Measurements from ENCODE around the gene DDX10.

DNA sequence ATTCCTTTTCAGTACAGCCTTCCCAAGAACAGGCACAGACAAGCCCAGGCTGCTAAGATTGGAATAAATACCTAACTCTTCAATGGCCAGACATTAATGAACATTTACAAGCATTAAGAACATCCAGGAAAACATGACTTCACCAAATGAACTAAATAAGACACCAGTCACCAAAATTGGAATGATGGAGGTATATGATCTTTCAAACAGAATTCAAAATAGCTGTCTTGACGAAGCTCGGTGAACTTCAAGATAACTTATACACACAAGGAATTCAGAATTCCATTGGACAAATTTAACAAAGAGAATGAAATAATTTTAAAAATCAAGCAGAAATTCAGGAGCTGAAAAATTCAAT lies 16.4 kb upstream of the DDX10 start:
- TF ChIP-seq, protein P1, sequence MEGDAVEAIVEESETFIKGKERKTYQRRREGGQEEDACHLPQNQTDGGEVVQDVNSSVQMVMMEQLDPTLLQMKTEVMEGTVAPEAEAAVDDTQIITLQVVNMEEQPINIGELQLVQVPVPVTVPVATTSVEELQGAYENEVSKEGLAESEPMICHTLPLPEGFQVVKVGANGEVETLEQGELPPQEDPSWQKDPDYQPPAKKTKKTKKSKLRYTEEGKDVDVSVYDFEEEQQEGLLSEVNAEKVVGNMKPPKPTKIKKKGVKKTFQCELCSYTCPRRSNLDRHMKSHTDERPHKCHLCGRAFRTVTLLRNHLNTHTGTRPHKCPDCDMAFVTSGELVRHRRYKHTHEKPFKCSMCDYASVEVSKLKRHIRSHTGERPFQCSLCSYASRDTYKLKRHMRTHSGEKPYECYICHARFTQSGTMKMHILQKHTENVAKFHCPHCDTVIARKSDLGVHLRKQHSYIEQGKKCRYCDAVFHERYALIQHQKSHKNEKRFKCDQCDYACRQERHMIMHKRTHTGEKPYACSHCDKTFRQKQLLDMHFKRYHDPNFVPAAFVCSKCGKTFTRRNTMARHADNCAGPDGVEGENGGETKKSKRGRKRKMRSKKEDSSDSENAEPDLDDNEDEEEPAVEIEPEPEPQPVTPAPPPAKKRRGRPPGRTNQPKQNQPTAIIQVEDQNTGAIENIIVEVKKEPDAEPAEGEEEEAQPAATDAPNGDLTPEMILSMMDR (IDR thresholded peaks at IDR 0.05; ENCODE audit: insufficient read depth, low read length), result no peak
- TF ChIP-seq, protein P2, sequence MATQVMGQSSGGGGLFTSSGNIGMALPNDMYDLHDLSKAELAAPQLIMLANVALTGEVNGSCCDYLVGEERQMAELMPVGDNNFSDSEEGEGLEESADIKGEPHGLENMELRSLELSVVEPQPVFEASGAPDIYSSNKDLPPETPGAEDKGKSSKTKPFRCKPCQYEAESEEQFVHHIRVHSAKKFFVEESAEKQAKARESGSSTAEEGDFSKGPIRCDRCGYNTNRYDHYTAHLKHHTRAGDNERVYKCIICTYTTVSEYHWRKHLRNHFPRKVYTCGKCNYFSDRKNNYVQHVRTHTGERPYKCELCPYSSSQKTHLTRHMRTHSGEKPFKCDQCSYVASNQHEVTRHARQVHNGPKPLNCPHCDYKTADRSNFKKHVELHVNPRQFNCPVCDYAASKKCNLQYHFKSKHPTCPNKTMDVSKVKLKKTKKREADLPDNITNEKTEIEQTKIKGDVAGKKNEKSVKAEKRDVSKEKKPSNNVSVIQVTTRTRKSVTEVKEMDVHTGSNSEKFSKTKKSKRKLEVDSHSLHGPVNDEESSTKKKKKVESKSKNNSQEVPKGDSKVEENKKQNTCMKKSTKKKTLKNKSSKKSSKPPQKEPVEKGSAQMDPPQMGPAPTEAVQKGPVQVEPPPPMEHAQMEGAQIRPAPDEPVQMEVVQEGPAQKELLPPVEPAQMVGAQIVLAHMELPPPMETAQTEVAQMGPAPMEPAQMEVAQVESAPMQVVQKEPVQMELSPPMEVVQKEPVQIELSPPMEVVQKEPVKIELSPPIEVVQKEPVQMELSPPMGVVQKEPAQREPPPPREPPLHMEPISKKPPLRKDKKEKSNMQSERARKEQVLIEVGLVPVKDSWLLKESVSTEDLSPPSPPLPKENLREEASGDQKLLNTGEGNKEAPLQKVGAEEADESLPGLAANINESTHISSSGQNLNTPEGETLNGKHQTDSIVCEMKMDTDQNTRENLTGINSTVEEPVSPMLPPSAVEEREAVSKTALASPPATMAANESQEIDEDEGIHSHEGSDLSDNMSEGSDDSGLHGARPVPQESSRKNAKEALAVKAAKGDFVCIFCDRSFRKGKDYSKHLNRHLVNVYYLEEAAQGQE (IDR thresholded peaks at IDR 0.05; ENCODE audit: insufficient replicate concordance, low read depth), result no peak
- TF ChIP-seq GABPA (IDR thresholded peaks at IDR 0.05; ENCODE audit: low read depth) (no peak), POLR2AphosphoS5 (IDR thresholded peaks at IDR 0.05; ENCODE audit: low read depth) (no peak)

All from HL-60 (cell line).